HFF-Myc (cell line): Measurements from ENCODE around the gene TPST2.

Experiments used
- DNase-seq: peaks from one replicate; pipeline ENCODE4 v3.0.0-alpha.2; 2011; ENCODE audit warnings: low read depth; ENCODE audit errors: extremely low read depth
- H3K4me3 ChIP-seq: replicated peaks from 2 replicates; pipeline ENCODE4 v1.5.1; 2011; ENCODE audit warnings: low read depth, mild to moderate bottlenecking, control low read depth, low read length
- CTCF ChIP-seq: IDR thresholded peaks from 2 replicates; pipeline ENCODE4 v1.5.1; 2012; ENCODE audit warnings: mild to moderate bottlenecking, low read depth, low read length, control low read depth; ENCODE audit errors: missing control alignments

The TPST2 gene

GRCh38 chr22:26476705-26477340 lies 113.1 kb downstream of the TPST2 start:
- H3K4me3 ChIP-seq, result no peak overlapping the region
- DNase-seq, result no peak
- no peak for TF ChIP-seq CTCF

GRCh38 chr22:26474682-26475081 lies 115.2 kb downstream of the TPST2 start:
- TF ChIP-seq CTCF, result no peak
- DNase-seq, result no peak
- H3K4me3 ChIP-seq, result no peak overlapping the region
